DMS114 treated with DMSO at 0.1 percent for 48 hours (cell line): ENCODE results near the gene KCNJ6.
"Not testable (repeated sequence)": the region's sequence is repeated elsewhere in the genome, so short reads cannot be mapped to it uniquely, and the experiment has no call there.

ENCODE experiments used
- DNase-seq: peaks from one replicate; lab custom pipeline; 2025; ENCODE audit not compliant: unreplicated experiment; lab: John Stamatoyannopoulos, UW

The KCNJ6 gene, protein sequence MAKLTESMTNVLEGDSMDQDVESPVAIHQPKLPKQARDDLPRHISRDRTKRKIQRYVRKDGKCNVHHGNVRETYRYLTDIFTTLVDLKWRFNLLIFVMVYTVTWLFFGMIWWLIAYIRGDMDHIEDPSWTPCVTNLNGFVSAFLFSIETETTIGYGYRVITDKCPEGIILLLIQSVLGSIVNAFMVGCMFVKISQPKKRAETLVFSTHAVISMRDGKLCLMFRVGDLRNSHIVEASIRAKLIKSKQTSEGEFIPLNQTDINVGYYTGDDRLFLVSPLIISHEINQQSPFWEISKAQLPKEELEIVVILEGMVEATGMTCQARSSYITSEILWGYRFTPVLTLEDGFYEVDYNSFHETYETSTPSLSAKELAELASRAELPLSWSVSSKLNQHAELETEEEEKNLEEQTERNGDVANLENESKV

DNA sequence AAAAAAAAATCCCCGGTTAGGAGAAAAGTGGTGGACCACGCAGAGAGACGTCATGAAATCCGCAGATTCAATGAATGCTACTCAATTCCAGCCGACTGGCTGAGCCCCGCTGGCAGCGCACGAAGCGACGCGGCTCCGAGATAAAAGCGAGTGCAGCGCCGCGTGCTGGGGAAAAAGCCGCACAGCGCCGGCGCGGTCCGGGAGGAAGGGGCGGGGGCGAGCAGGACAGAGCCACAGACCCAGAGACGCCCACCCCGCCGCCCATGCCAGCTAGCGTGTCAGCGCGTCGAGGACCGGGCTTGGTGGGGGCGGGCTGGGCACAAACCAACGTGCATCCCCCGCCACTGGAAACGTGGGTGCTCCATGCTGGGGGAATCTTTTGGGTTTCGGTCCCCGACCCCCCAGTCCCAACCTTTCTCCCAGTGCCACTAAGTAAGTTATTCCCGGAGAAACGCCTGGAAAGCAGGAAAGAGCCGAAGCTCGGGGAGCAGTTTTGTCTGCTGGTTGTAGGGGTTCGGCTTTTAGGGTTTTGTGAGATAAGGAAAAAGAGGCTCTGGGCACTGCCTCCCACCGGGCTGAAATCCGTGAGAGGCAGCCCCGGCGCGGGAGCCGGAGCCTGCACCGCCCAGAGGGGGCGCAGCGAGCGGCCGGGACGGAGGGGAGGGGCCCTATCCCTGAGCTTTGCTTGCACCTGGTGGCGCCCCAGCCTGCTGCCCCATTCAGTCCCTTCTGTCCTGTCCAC is at the start of gene KCNJ6:
KCNJ6 (minus strand) TSS at position 148 of the 742 bp plus-strand sequence. CDS start 75,775 bp downstream, outside the sequence.
- DNase-seq, result no peak

DNA sequence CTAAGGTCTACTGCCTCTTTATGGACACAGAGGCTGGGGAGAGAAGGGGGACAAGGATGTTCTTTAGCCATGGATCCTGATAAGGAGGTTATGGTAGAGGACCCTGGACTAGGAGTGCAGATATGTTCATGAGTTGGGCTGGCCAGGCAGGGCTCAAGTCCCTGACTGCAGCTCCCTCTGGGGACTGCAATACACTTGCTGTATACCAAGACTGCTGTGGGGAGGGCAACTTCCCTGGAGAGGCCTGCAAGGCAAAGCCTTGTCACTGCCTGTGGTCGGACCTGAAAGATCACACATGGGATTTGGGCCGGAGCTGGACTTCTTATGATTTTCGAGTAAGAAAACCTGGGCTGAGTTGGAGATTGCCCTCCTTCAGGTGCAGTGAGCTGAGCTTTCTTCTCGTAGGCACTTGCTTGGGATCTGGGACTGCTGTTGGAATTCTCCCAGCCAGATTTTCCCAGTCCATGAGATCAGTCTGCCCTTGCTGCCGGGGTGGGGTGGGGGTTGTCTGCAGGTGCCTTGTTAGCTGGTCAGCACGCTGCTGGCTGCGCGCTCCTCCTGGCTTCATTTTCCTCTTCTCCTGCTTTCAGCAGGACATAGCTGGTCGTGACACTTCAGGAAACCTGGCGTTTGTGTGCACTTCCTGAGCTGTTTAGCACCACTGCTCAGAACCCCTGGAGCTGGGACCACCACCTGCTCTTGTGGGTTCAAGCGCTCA is 49.0 kb upstream of the KCNJ6 start:
- no peak for DNase-seq

DNA sequence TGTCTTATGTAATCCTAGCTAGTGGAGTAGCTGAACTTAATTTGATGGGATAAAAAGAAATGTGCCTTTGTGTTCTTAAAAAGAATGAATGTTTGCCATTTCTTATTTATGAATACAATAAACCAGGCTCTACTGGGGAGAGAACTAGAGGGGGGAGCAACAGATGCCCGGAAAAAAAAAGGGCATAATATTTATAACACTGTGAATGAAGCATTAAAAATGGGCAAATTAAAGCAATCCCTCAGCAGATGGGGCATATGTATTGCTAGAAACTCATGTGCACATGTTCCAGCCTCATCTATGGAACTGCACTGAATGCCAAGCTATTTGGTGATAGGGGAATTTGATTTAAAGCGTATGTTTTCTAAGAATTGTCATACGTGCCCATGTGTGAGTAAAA is 42.3 kb upstream of the KCNJ6 start:
- DNase-seq, result no peak

- DNase-seq, result no peak
Measured at GRCh38 chr21:37956772-37957171, 40.5 kb upstream of the KCNJ6 start.

DNA sequence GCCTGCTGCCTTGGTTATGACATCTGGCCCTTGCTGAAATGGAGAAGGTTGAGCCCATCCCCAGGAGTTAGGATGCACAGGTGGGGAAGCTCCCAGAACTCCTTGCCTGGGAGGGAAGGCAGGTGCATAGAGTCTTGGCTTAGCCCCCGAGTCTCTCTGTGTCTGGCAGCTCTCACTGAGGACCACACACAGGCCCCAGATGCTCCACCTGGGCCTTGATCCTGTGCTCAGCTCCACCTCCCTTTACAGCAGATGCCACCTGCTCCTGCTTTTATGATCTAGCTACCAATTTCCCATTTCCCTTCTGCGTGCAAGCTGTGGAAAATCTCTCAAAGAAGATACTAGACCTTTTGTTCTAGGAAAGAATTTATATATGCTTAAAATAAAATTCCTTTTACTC is 28.8 kb upstream of the KCNJ6 start:
- no peak for DNase-seq

- no peak for DNase-seq
Measured at GRCh38 chr21:37944496-37944895, 28.2 kb upstream of the KCNJ6 start.

DNA sequence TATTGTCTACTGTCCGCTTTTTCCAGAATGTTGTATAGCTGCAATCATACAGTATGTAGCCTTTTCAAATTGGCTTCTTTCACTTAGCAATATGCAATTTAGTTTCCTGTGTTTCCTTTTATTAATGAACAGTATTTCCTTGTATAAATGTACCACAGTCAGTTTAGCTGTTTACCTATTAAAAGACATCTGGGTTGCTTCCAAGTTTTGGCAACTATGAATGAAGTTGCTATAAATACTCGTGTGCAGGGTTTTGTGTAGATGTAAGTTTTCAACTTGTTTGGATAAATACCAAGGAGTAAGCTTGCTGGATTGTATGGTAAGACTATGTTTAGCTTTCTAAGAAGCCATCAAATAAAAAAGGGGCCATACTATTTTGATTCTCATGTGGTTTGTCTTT is 24.4 kb upstream of the KCNJ6 start:
- DNase-seq, result no peak

GRCh38 chr21:37939838-37940237 is 23.6 kb upstream of the KCNJ6 start:
- no peak for DNase-seq

DNA sequence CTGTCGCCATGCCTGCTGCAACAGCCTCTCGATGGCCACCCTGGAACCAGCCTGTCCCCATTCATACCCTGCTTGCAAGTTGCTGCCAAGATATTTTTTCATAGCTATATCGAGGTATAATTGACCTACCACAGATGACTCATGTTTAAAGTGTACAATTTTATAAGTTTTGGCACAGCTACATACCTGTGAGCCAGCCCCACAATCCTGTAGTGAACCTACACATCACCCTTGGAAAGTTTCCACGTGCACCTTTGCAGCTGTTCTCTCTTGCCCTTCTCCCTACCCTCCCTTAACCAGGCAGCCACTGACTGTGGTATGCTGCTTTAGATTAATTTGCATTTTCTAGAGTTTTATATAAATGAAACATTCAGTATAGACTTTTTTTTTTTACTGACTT is 23.0 kb upstream of the KCNJ6 start:
- no peak for DNase-seq

GRCh38 chr21:37937668-37938067 is 21.4 kb upstream of the KCNJ6 start:
- DNase-seq, result no peak

- DNase-seq, result no peak
Measured at GRCh38 chr21:37936010-37936785, 19.9 kb upstream of the KCNJ6 start.

- no peak for DNase-seq
Measured at GRCh38 chr21:37932936-37933335, 16.7 kb upstream of the KCNJ6 start.

- no peak for DNase-seq
Measured at GRCh38 chr21:37927711-37928110, 11.5 kb upstream of the KCNJ6 start.

- no peak for DNase-seq
Measured at GRCh38 chr21:37921091-37921490, 4.8 kb upstream of the KCNJ6 start.

DNA sequence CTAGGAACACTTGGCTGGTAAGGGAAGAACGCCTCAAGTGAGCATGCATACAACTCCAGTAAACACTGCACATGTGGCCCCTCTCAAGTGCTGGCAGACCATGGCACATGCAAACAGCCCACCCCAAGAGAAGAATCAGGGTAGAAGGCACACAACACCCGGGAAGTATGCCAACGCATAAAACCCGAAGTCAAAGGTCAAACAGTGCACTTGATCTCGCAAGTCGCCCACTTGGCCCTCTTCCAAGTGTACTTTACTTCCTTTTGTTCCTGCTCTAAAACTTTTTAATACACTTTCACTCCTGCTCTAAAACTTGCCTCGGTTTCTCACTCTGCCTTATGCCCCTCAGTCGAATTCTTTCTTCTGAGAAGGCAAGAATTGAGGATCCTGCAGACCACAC is 4.0 kb upstream of the KCNJ6 start:
- not testable (repeated sequence) for DNase-seq

DNA sequence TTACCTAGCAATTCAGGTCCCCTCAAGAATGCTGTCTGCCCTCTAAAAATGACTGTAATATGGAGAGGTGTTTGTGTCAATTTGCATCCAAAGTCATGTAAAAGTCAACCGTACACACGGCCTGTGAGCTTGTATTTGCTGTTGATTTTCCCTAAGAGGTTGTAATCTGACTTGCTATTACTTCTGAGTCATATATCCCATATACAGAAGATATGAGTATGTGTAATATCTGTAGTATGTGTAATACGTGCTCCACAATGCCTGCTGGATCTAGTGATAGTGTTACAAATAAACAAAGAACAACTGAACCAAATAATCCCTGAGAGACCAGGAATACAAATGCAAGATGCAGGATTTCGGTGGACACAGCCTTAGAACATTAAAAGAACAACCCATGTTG is 1.4 kb upstream of the KCNJ6 start:
- DNase-seq, result no peak

- no peak for DNase-seq
Measured at GRCh38 chr21:37915941-37916309, 332 bp downstream of the KCNJ6 start.

- DNase-seq, result no peak
Measured at GRCh38 chr21:37915497-37915911, 753 bp downstream of the KCNJ6 start.

- no peak for DNase-seq
Measured at GRCh38 chr21:37912616-37913015, 3.6 kb downstream of the KCNJ6 start.

DNA sequence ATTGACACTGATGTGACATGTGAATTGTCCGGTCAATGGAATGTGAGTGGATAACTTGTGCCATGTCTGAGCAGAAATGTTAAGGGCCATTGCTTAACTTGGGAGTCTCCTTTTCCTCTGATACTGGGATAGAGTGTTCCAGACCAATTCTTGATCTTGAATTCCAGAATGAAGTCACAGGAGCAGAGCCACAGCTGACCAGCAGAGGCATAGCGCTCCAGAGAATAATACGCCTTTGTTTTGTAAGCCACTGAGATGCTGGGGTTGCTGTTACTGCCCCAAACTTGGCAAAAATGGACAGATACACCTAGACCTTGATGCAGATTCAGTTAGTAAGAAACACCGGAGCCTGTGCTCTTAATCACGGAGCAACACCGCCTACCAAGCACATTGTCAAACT is 6.3 kb downstream of the KCNJ6 start:
- DNase-seq, result no peak

DNA sequence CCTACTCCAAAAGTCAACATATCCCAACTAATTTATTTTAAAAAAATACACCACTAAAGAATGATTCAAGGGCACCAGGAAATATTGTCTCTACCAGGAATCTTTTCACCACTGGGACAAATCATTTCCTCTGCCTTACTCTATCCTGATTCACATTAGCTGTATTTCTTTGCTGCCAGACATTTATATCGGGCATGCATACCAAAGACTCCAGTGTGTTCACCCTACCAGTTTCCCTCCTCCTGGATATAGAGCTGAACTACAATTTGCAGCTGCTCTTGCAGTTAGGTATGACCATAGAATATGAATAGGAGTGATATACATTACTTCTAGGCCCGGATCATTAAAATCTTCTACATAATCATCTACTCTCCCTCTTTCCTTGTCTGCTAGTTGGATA is 7.6 kb downstream of the KCNJ6 start:
- DNase-seq, result no peak
